Measurements from ENCODE around the gene TTC6. TPM values are rescaled to one million over a fixed set of nuclear protein-coding genes. Genes with fewer than 3 reads are reported as not detected.

TTC6 gene
- total and polyA plus RNA-seq, 2 experiments from 2014 or later: not detected

GRCh38 chr14:37579274-37579673, 16.2 kb upstream of the TTC6 start:
- Histone ChIP-seq H3K27me3 (replicated peaks; ENCODE audit: insufficient read depth) (peaks cover 31% of the 10 kb centered on the region), H3F3A (ENCODE audit: insufficient read depth) (no peaks in the 10 kb centered on the region), H3K36me3 (ENCODE audit: low read depth) (no peaks in the 10 kb centered on the region), H3K4me1 (ENCODE audit: insufficient read depth) (no peaks in the 10 kb centered on the region), H3K9me3 (ENCODE audit: low read depth) (no peaks in the 10 kb centered on the region), H3K27ac (no peak overlapping the region), H2AFZ (no peak overlapping the region), H3K79me2 (ENCODE audit: insufficient read depth) (no peaks in the 10 kb centered on the region), H3K9ac (no peak overlapping the region), H3K4me3 (no peak overlapping the region), H3K4me2 (ENCODE audit: unreplicated experiment) (no peak overlapping the region), H3K9me2 (ENCODE audit: insufficient read depth) (no peaks in the 10 kb centered on the region), H4K20me1 (ENCODE audit: insufficient read depth) (no peaks in the 10 kb centered on the region)
- in situ Hi-C loops (cut with MboI): no loop called here
- no peak for DNase-seq
- 23% methylated on average over 9 of the region's 9 CpGs for WGBS, 2 experiments (ENCODE audit: low coverage in 1 of 2, low lambda C conversion rate in 2 of 2, missing lambda C conversion rate in 2 of 2)
- TF ChIP-seq EZH2phosphoT487 (IDR thresholded peaks at IDR 0.05; ENCODE audit: insufficient read depth, low read depth): no peak
- no peak for TF ChIP-seq EZH2 (IDR thresholded peaks at IDR 0.05; ENCODE audit: insufficient read depth, poor library complexity, severe bottlenecking)

- 80 to 81% methylated on average over 2 of the region's 2 CpGs for WGBS, 2 experiments (ENCODE audit: low coverage in 1 of 2, low lambda C conversion rate in 2 of 2, missing lambda C conversion rate in 2 of 2)
- Histone ChIP-seq H3K9me3 (ENCODE audit: low read depth) (no peaks in the 10 kb centered on the region), H3F3A (ENCODE audit: insufficient read depth) (no peaks in the 10 kb centered on the region), H2AFZ (no peak overlapping the region), H3K4me1 (ENCODE audit: insufficient read depth) (no peaks in the 10 kb centered on the region), H3K27ac (no peak overlapping the region), H3K79me2 (ENCODE audit: insufficient read depth) (no peaks in the 10 kb centered on the region), H3K4me2 (ENCODE audit: unreplicated experiment) (no peak overlapping the region), H3K9me2 (ENCODE audit: insufficient read depth) (no peaks in the 10 kb centered on the region), H3K9ac (no peak overlapping the region), H3K4me3 (no peak overlapping the region), H3K36me3 (ENCODE audit: low read depth) (no peaks in the 10 kb centered on the region), H3K27me3 (replicated peaks; ENCODE audit: insufficient read depth) (peaks cover 39% of the 10 kb centered on the region), H4K20me1 (ENCODE audit: insufficient read depth) (no peaks in the 10 kb centered on the region)
- TF ChIP-seq EZH2 (IDR thresholded peaks at IDR 0.05; ENCODE audit: insufficient read depth, poor library complexity, severe bottlenecking): no peak
- in situ Hi-C loops (cut with MboI): no loop called here
- no peak for DNase-seq
Measured at GRCh38 chr14:37580146-37580545, 15.3 kb upstream of the TTC6 start.

- peaks cover 74% of the 10 kb centered on the region for H3K27me3 ChIP-seq (replicated peaks; ENCODE audit: insufficient read depth)
- H3K4me2 ChIP-seq (ENCODE audit: unreplicated experiment): no peak overlapping the region
- no peak for DNase-seq
- H3K9me3 ChIP-seq (ENCODE audit: low read depth): no peaks in the 10 kb centered on the region
- WGBS, 2 experiments (ENCODE audit: low coverage in 1 of 2, low lambda C conversion rate in 2 of 2, missing lambda C conversion rate in 2 of 2): 18 to 22% methylated on average over 49 to 63 of the region's 67 CpGs
- H3K4me1 ChIP-seq (ENCODE audit: insufficient read depth): no peaks in the 10 kb centered on the region
- H3K9ac ChIP-seq: no peak overlapping the region
- no peaks in the 10 kb centered on the region for H4K20me1 ChIP-seq (ENCODE audit: insufficient read depth)
- in situ Hi-C loops (cut with MboI): no loop called here
- no peaks in the 10 kb centered on the region for H3K79me2 ChIP-seq (ENCODE audit: insufficient read depth)
- no peaks in the 10 kb centered on the region for H3F3A ChIP-seq (ENCODE audit: insufficient read depth)
- TF ChIP-seq EZH2phosphoT487 (IDR thresholded peaks at IDR 0.05; ENCODE audit: insufficient read depth, low read depth) (0 out of 2 replicates have a peak, but pooled peaks have one; percentile 28), EZH2 (IDR thresholded peaks at IDR 0.05; ENCODE audit: insufficient read depth, poor library complexity, severe bottlenecking) (no peak)
- no peak overlapping the region for H2AFZ ChIP-seq
- H3K9me2 ChIP-seq (ENCODE audit: insufficient read depth): no peaks in the 10 kb centered on the region
- no peak overlapping the region; the same call in 1 of the 2 replicates for H3K4me3 ChIP-seq
- no peaks in the 10 kb centered on the region for H3K36me3 ChIP-seq (ENCODE audit: low read depth)
- H3K27ac ChIP-seq: no peak overlapping the region
Measured at GRCh38 chr14:37583358-37584210, 11.8 kb upstream of the TTC6 start.

- H3K9ac ChIP-seq: no peak overlapping the region
- no peak overlapping the region for H3K4me2 ChIP-seq (ENCODE audit: unreplicated experiment)
- no peak for DNase-seq
- H3K9me2 ChIP-seq (ENCODE audit: insufficient read depth): no peaks in the 10 kb centered on the region
- no peaks in the 10 kb centered on the region for H3K4me1 ChIP-seq (ENCODE audit: insufficient read depth)
- WGBS, 2 experiments (ENCODE audit: low coverage in 1 of 2, low lambda C conversion rate in 2 of 2, missing lambda C conversion rate in 2 of 2): 21 to 25% methylated on average over 42 to 59 of the region's 62 CpGs
- no peaks in the 10 kb centered on the region for H3K9me3 ChIP-seq (ENCODE audit: low read depth)
- in situ Hi-C loops (cut with MboI): no loop called here
- H3K4me3 ChIP-seq: no peak overlapping the region
- H3K27ac ChIP-seq: no peak overlapping the region
- peaks cover 76% of the 10 kb centered on the region for H3K27me3 ChIP-seq (replicated peaks; ENCODE audit: insufficient read depth)
- H2AFZ ChIP-seq: no peak overlapping the region
- no peak for TF ChIP-seq EZH2phosphoT487 (IDR thresholded peaks at IDR 0.05; ENCODE audit: insufficient read depth, low read depth)
- TF ChIP-seq EZH2 (IDR thresholded peaks at IDR 0.05; ENCODE audit: insufficient read depth, poor library complexity, severe bottlenecking): peak; percentile 74
- H3K36me3 ChIP-seq (ENCODE audit: low read depth): no peaks in the 10 kb centered on the region
- H3F3A ChIP-seq (ENCODE audit: insufficient read depth): no peaks in the 10 kb centered on the region
- H3K79me2 ChIP-seq (ENCODE audit: insufficient read depth): no peaks in the 10 kb centered on the region
- no peaks in the 10 kb centered on the region for H4K20me1 ChIP-seq (ENCODE audit: insufficient read depth)
Measured at GRCh38 chr14:37584211-37585100, 11.0 kb upstream of the TTC6 start.
